Measurements from ENCODE around the gene UTF1. TPM values are rescaled to one million over a fixed set of nuclear protein-coding genes. Genes with fewer than 3 reads are reported as not detected.

UTF1 gene
- total and polyA plus RNA-seq, 2 of the 8 experiments (the other 6 are each of a cell fraction or from before 2014, with no cell fraction given), result 0.47 to 21.8 TPM

DNA sequence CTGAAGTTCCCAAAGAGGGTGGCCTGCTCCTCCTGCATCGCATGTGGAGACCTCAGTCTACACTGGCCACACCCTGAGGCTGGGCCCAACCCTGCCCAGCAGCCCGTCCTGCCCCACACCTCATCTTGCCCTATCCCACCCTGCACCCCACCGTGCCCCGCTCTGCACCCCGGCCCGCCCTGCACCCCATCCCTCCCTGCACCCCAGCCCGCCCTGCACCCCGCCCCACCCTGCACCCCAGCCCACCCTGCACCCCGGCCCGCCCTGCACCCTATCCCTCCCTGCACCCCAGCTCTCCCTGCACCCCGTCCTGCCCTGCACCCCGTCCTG is 22.2 kb downstream of the UTF1 start (continued):
- TF ChIP-seq, protein P1, sequence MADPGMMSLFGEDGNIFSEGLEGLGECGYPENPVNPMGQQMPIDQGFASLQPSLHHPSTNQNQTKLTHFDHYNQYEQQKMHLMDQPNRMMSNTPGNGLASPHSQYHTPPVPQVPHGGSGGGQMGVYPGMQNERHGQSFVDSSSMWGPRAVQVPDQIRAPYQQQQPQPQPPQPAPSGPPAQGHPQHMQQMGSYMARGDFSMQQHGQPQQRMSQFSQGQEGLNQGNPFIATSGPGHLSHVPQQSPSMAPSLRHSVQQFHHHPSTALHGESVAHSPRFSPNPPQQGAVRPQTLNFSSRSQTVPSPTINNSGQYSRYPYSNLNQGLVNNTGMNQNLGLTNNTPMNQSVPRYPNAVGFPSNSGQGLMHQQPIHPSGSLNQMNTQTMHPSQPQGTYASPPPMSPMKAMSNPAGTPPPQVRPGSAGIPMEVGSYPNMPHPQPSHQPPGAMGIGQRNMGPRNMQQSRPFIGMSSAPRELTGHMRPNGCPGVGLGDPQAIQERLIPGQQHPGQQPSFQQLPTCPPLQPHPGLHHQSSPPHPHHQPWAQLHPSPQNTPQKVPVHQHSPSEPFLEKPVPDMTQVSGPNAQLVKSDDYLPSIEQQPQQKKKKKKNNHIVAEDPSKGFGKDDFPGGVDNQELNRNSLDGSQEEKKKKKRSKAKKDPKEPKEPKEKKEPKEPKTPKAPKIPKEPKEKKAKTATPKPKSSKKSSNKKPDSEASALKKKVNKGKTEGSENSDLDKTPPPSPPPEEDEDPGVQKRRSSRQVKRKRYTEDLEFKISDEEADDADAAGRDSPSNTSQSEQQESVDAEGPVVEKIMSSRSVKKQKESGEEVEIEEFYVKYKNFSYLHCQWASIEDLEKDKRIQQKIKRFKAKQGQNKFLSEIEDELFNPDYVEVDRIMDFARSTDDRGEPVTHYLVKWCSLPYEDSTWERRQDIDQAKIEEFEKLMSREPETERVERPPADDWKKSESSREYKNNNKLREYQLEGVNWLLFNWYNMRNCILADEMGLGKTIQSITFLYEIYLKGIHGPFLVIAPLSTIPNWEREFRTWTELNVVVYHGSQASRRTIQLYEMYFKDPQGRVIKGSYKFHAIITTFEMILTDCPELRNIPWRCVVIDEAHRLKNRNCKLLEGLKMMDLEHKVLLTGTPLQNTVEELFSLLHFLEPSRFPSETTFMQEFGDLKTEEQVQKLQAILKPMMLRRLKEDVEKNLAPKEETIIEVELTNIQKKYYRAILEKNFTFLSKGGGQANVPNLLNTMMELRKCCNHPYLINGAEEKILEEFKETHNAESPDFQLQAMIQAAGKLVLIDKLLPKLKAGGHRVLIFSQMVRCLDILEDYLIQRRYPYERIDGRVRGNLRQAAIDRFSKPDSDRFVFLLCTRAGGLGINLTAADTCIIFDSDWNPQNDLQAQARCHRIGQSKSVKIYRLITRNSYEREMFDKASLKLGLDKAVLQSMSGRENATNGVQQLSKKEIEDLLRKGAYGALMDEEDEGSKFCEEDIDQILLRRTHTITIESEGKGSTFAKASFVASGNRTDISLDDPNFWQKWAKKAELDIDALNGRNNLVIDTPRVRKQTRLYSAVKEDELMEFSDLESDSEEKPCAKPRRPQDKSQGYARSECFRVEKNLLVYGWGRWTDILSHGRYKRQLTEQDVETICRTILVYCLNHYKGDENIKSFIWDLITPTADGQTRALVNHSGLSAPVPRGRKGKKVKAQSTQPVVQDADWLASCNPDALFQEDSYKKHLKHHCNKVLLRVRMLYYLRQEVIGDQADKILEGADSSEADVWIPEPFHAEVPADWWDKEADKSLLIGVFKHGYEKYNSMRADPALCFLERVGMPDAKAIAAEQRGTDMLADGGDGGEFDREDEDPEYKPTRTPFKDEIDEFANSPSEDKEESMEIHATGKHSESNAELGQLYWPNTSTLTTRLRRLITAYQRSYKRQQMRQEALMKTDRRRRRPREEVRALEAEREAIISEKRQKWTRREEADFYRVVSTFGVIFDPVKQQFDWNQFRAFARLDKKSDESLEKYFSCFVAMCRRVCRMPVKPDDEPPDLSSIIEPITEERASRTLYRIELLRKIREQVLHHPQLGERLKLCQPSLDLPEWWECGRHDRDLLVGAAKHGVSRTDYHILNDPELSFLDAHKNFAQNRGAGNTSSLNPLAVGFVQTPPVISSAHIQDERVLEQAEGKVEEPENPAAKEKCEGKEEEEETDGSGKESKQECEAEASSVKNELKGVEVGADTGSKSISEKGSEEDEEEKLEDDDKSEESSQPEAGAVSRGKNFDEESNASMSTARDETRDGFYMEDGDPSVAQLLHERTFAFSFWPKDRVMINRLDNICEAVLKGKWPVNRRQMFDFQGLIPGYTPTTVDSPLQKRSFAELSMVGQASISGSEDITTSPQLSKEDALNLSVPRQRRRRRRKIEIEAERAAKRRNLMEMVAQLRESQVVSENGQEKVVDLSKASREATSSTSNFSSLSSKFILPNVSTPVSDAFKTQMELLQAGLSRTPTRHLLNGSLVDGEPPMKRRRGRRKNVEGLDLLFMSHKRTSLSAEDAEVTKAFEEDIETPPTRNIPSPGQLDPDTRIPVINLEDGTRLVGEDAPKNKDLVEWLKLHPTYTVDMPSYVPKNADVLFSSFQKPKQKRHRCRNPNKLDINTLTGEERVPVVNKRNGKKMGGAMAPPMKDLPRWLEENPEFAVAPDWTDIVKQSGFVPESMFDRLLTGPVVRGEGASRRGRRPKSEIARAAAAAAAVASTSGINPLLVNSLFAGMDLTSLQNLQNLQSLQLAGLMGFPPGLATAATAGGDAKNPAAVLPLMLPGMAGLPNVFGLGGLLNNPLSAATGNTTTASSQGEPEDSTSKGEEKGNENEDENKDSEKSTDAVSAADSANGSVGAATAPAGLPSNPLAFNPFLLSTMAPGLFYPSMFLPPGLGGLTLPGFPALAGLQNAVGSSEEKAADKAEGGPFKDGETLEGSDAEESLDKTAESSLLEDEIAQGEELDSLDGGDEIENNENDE (IDR thresholded peaks at IDR 0.05; ENCODE audit: insufficient replicate concordance, low read length), result no peak
- TF ChIP-seq HDAC2 (IDR thresholded peaks at IDR 0.05; ENCODE audit: borderline replicate concordance in 1 of 2, low read depth in 2 of 2, low read length in 2 of 2) (no peak), CHD2 (IDR thresholded peaks at IDR 0.05; ENCODE audit: low read length) (no peak), MAFK (IDR thresholded peaks at IDR 0.05; ENCODE audit: low read depth, low read length) (no peak), GTF2F1 (IDR thresholded peaks at IDR 0.05; ENCODE audit: borderline replicate concordance, low read depth, low read length) (no peak), RXRA (IDR thresholded peaks at IDR 0.05; ENCODE audit: insufficient read depth, low read depth, low read length) (no peak), POLR2AphosphoS5 (IDR thresholded peaks at IDR 0.05; ENCODE audit: low read depth, low read length) (no peak)
- TF ChIP-seq, protein P2, sequence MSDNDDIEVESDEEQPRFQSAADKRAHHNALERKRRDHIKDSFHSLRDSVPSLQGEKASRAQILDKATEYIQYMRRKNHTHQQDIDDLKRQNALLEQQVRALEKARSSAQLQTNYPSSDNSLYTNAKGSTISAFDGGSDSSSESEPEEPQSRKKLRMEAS (IDR thresholded peaks at IDR 0.05), result no peak
